GM12874 (cell line): ENCODE results near the gene PCDHGA1.

ENCODE experiments used
- TF ChIP-seq, protein P1 (sequence below): IDR thresholded peaks from 2 replicates; pipeline ENCODE4 v1.5.1; 2011; ENCODE audit warnings: low read depth, mild to moderate bottlenecking, control low read depth, low read length, moderate library complexity; ENCODE audit not compliant: insufficient read depth

Gene PCDHGA1

GRCh38 chr5:141369994-141370848 is 39.9 kb downstream of the PCDHGA1 start, which contains the start of gene PCDHGB3:
Gene PCDHGB3 (plus strand): TSS chr5:141370242. CDS start chr5:141370395, 153 bp downstream.
- TF ChIP-seq, protein P1, sequence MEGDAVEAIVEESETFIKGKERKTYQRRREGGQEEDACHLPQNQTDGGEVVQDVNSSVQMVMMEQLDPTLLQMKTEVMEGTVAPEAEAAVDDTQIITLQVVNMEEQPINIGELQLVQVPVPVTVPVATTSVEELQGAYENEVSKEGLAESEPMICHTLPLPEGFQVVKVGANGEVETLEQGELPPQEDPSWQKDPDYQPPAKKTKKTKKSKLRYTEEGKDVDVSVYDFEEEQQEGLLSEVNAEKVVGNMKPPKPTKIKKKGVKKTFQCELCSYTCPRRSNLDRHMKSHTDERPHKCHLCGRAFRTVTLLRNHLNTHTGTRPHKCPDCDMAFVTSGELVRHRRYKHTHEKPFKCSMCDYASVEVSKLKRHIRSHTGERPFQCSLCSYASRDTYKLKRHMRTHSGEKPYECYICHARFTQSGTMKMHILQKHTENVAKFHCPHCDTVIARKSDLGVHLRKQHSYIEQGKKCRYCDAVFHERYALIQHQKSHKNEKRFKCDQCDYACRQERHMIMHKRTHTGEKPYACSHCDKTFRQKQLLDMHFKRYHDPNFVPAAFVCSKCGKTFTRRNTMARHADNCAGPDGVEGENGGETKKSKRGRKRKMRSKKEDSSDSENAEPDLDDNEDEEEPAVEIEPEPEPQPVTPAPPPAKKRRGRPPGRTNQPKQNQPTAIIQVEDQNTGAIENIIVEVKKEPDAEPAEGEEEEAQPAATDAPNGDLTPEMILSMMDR: peak; percentile 66

DNA sequence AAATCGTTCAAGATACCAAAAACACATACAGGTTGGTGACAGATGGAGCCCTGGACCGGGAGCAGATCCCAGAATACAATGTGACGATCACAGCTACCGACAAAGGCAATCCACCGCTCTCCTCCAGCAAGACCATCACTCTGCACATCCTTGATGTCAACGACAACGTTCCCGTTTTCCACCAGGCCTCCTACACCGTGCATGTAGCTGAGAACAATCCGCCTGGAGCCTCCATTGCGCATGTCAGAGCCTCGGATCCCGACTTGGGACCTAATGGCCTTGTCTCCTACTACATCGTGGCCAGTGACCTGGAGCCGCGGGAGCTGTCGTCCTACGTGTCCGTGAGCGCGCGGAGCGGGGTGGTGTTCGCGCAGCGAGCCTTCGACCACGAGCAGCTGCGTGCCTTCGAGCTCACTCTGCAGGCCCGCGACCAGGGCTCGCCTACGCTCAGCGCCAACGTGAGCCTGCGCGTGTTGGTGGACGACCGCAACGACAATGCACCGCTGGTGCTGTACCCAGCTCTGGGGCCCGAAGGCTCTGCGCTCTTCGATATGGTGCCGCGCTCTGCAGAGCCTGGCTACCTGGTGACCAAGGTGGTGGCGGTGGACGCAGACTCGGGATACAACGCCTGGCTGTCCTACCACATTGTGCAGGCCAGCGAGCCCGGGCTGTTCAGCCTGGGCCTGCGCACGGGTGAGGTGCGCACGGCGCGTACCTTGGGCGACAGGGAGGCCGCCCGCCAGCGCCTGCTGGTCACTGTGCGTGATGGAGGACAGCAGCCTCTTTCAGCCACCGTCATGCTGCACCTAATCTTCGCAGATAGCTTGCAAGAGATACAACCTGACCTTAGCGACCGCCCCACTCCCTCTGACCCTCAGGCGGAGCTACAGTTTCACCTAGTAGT is 41.5 kb downstream of the PCDHGA1 start:
- TF ChIP-seq, protein P1: no peak

- TF ChIP-seq, protein P1: peak; percentile 29; the same call in 1 of the 2 replicates
Observed at GRCh38 chr5:141373673-141374317, 43.5 kb downstream of the PCDHGA1 start, which contains the start of gene PCDHGA6. Gene PCDHGA6 (plus strand): TSS chr5:141373891. CDS start chr5:141374084, 193 bp downstream.

DNA sequence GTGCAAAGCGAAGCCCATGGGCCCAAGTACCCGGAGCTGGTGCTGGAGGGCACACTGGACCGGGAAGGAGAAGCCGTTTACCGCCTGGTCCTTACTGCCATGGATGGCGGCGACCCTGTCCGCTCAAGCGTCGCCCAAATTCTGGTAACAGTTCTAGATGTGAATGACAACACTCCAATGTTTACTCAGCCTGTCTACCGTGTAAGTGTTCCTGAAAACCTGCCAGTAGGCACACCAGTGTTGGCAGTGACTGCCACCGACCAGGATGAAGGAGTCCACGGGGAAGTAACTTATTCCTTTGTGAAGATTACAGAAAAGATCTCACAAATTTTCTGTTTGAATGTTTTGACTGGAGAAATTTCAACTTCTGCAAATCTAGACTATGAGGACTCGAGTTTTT is 44.3 kb downstream of the PCDHGA1 start:
- TF ChIP-seq, protein P1: no peak

GRCh38 chr5:141375444-141376155 is 45.3 kb downstream of the PCDHGA1 start:
- TF ChIP-seq, protein P1: 0 out of 2 replicates have a peak, but pooled peaks have one; percentile 4

- TF ChIP-seq, protein P1: no peak
Observed at GRCh38 chr5:141382469-141383294, 52.4 kb downstream of the PCDHGA1 start, which contains the start of gene PCDHGA7. Gene PCDHGA7 (plus strand): TSS chr5:141382742. CDS start chr5:141382900, 158 bp downstream.
